Cardiac muscle cell (in vitro differentiated cells and primary cell): Measurements from ENCODE around the gene OR2G3. TPM values are rescaled to one million over a fixed set of nuclear protein-coding genes. Genes with fewer than 3 reads are reported as not detected.

Experiments used
- DNase-seq, 2 donors: peaks; one replicate each; pipeline versions ENCODE4 v3.0.0 to v3.0.0-alpha.2; 2010 to 2017; ENCODE audit warnings: low read depth in 1 of 2, low spot score in 1 of 2
- H3K27ac ChIP-seq: fragments of 200-600 bp; sonication (generic); 2 replicates; pipeline ENCODE4 v1.5.1; 2016
- H3K27me3 ChIP-seq: fragments of 200-600 bp; sonication (generic); 2 replicates; pipeline ENCODE4 v1.6.0; 2016; ENCODE audit warnings: control low read depth
- H3K36me3 ChIP-seq: fragments of 200-600 bp; sonication (generic); 2 replicates; pipeline ENCODE4 v1.5.1; 2016; ENCODE audit warnings: control low read depth
- H3K4me1 ChIP-seq: fragments of 200-600 bp; sonication (generic); 2 replicates; pipeline ENCODE4 v1.8.1; 2017; ENCODE audit warnings: low read depth, mild to moderate bottlenecking, mixed run types
- H3K4me3 ChIP-seq: fragments of 200-600 bp; sonication (generic); 2 replicates; pipeline ENCODE4 v1.5.1; 2016; ENCODE audit warnings: mild to moderate bottlenecking
- H3K9me3 ChIP-seq: fragments of 200-600 bp; sonication (generic); 2 replicates; pipeline ENCODE4 v1.5.1; 2017; ENCODE audit warnings: low read depth, mild to moderate bottlenecking, control low read depth
- polyA plus RNA-seq: library from polyadenylated mRNA; unstranded; fragments of >200 nt; fragmentation: Nextera tagmentation; extraction: Ambion mirVana; gene quantifications from 2 replicates; pipeline ENCODE4 v1.2.1, GENCODE V29; 2016
- total RNA-seq: library from RNA; depleted of rRNA; stranded (reverse); fragments of >200 nt; gene quantifications from 2 replicates; pipeline ENCODE4 v1.2.3, GENCODE V29; 2016
- TF ChIP-seq, protein P1 (sequence below): IDR thresholded peaks from 2 replicates; pipeline ENCODE4 v1.5.1; 2012; ENCODE audit warnings: low read depth, mild to moderate bottlenecking, low read length

The OR2G3 gene
- not detected in 2 replicates for total RNA-seq
- polyA plus RNA-seq = not detected in 2 replicates

DNA sequence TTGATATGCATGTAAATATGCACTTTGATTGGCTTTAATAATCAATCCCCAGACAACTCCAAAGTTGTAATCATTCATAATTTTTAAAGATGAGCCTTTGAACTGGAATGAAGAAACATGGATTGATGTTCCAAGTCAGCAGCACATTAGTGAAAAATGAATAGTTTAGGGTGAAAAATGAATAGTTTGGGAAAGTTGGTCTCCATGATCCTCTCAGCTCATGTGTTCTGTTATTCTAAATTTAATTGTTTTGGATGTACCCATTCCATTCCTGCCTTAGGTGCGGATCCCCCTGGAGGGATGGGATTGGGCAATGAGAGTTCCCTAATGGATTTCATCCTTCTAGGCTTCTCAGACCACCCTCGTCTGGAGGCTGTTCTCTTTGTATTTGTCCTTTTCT is at the start of gene OR2G3:
TSS of gene OR2G3 (plus strand) at position 301 of the 400 bp plus-strand sequence. CDS start at position 301, 0 bp downstream.
- no peak for DNase-seq
- Histone ChIP-seq H3K9me3 (no peaks in the 10 kb centered on the region), H3K36me3 (no peaks in the 10 kb centered on the region), H3K27me3 (no peaks in the 10 kb centered on the region), H3K27ac (no peak within 1 kb of the TSS), H3K4me3 (no peak within 1 kb of the TSS), H3K4me1 (no peaks in the 10 kb centered on the region)
- TF ChIP-seq, protein P1, sequence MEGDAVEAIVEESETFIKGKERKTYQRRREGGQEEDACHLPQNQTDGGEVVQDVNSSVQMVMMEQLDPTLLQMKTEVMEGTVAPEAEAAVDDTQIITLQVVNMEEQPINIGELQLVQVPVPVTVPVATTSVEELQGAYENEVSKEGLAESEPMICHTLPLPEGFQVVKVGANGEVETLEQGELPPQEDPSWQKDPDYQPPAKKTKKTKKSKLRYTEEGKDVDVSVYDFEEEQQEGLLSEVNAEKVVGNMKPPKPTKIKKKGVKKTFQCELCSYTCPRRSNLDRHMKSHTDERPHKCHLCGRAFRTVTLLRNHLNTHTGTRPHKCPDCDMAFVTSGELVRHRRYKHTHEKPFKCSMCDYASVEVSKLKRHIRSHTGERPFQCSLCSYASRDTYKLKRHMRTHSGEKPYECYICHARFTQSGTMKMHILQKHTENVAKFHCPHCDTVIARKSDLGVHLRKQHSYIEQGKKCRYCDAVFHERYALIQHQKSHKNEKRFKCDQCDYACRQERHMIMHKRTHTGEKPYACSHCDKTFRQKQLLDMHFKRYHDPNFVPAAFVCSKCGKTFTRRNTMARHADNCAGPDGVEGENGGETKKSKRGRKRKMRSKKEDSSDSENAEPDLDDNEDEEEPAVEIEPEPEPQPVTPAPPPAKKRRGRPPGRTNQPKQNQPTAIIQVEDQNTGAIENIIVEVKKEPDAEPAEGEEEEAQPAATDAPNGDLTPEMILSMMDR = no peak

DNA sequence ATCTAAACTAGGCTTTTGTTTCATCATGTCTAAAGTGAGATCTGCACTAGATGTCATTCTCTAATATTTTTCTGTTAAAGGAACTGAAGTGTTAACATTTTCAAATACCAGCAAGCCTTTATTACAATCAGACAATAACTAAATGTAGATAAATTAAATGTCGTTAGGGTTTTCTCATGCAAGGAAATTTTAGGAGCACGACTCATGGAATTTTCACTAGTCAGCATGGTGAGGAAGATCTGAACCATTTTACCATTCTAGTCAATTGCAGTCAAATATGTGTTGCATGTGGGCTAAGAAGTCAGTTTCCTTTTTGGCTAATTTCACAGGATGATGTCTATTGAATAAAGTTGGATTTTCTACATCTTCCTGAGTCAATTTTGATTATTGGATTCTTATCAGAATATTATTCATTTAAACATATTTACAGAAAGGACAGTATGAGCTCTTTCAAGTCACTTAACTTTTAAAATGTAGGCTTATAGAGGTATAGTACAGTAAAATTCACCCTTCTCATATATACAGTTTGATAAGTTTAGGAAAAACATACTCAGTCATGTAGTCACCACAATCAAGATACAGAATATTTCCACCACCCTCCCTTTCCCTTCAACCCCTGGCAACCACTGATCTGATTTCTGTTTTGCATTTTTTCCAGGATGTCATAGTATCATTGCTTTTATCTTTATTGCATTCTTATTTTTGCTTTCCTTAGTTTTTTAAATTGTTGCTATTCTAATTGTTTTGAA is 47.3 kb upstream of the OR2G3 start:
- TF ChIP-seq, protein P1 = no peak
- no peaks in the 10 kb centered on the region for H3K36me3 ChIP-seq
- no peaks in the 10 kb centered on the region for H3K9me3 ChIP-seq
- H3K4me1 ChIP-seq = no peaks in the 10 kb centered on the region
- H3K27ac ChIP-seq = no peak overlapping the region
- DNase-seq = no peak
- no peak overlapping the region for H3K4me3 ChIP-seq
- H3K27me3 ChIP-seq = no peaks in the 10 kb centered on the region

DNA sequence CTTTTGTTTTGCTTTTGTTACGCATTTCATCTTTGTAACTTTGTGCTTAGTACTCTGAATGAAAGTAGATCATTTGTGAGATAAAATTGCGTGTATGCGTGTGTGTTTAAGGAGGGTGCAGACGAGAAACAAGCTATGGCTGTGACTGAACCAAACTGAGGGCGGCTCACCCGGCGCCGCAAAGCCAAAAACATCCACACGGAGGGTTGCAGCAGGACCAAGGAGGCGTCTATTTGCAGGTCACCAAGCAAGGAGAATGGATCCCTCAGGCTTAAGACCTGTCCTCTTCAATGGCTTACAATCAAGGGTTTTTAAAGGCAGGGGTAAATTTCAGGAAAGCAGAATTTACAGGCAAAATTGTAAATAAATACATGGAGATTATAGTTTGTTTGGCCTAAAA is 43.7 kb upstream of the OR2G3 start:
- Histone ChIP-seq H3K36me3 (no peaks in the 10 kb centered on the region), H3K9me3 (no peaks in the 10 kb centered on the region), H3K4me3 (no peak overlapping the region), H3K4me1 (no peaks in the 10 kb centered on the region), H3K27me3 (no peaks in the 10 kb centered on the region), H3K27ac (no peak overlapping the region)
- TF ChIP-seq, protein P1 = no peak
- DNase-seq = no peak

DNA sequence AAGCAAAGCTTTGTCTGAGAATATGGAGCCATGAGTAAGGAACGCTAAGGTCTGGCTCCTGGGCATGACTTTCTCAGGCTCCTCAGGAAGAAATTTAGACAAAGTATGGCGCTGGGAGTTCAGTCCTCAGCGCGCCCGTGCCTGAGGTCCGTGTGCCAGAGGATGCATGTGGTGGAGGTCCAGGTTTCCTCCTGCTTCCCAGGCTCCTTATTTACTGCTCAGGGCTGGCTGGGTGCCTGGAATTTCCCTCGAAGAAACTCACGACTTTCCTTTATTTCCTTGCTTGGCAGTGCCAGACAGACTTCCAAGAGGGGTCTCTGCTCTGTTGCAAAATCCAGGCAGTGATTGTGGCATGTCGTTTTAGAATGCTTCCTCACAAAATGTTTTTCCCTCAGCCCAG is 43.2 kb upstream of the OR2G3 start:
- no peak for DNase-seq
- H3K36me3 ChIP-seq = no peaks in the 10 kb centered on the region
- no peak overlapping the region for H3K27ac ChIP-seq
- H3K27me3 ChIP-seq = no peaks in the 10 kb centered on the region
- H3K9me3 ChIP-seq = no peaks in the 10 kb centered on the region
- TF ChIP-seq, protein P1 = no peak
- no peaks in the 10 kb centered on the region for H3K4me1 ChIP-seq
- H3K4me3 ChIP-seq = no peak overlapping the region

DNA sequence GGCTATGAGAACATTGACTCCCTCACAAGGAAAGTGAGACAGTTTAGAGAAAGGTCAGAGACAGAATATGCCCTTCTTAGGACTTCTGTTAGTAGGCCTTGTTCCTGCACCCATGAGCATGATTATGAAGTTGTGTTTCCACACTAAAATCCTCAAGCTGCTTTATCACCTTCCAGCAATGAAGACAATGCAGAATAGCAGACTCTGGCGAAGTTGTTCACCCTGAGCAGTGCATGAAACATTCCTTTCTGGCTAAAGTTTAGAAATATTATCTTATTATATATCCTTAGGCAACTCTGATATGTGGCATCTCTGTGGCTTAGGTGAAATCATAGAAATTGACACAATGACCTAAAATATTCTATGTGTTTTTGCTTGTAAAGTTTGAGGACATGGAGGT is 31.1 kb upstream of the OR2G3 start:
- TF ChIP-seq, protein P1 = no peak
- DNase-seq = no peak
- H3K4me1 ChIP-seq = no peaks in the 10 kb centered on the region

More for the DNA sequence above, 31.1 kb upstream of the OR2G3 start:
- H3K36me3 ChIP-seq = no peaks in the 10 kb centered on the region
- H3K4me3 ChIP-seq = no peak overlapping the region
- H3K27ac ChIP-seq = no peak overlapping the region
- H3K9me3 ChIP-seq = no peaks in the 10 kb centered on the region
- no peaks in the 10 kb centered on the region for H3K27me3 ChIP-seq
